DMS153 treated with DMSO at 0.1 percent for 48 hours (cell line): Measurements from ENCODE around the gene SLC35B2.
A peak's percentile ranks its signal among the peaks of the same experiment; 100 is the strongest.

Experiments
- DNase-seq: peaks from one replicate; lab custom pipeline; 2025; ENCODE audit not compliant: unreplicated experiment; lab: John Stamatoyannopoulos, UW

SLC35B2 gene

GRCh38 chr6:44269178-44269920 is 12.0 kb upstream of the SLC35B2 start:
- no peak for DNase-seq

- no peak for DNase-seq
These were observed 10.8 kb upstream of the SLC35B2 start for GRCh38 chr6:44268095-44268628.

- DNase-seq: no peak
These were observed 9.9 kb upstream of the SLC35B2 start for GRCh38 chr6:44267252-44267651.

GRCh38 chr6:44266347-44266746 is 9.0 kb upstream of the SLC35B2 start:
- no peak for DNase-seq

- no peak for DNase-seq
These were observed 8.4 kb upstream of the SLC35B2 start for GRCh38 chr6:44265722-44266233.

- peak; percentile 74 for DNase-seq
These were observed 7.8 kb upstream of the SLC35B2 start, which contains the start of gene NFKBIE for GRCh38 chr6:44265007-44265721. Gene NFKBIE, minus strand, starts transcription at chr6:44265551. Its CDS starts 205 bp downstream, at chr6:44265346.

GRCh38 chr6:44264154-44265006 is 7.1 kb upstream of the SLC35B2 start:
- DNase-seq: no peak

- no peak for DNase-seq
These were observed 6.2 kb upstream of the SLC35B2 start for GRCh38 chr6:44263354-44264100.

- DNase-seq: no peak
These were observed 5.4 kb upstream of the SLC35B2 start for GRCh38 chr6:44262467-44263353.

GRCh38 chr6:44261581-44261980 is 4.3 kb upstream of the SLC35B2 start:
- no peak for DNase-seq

- no peak for DNase-seq
These were observed 3.3 kb upstream of the SLC35B2 start for GRCh38 chr6:44260451-44261297.

- no peak for DNase-seq
These were observed 2.7 kb upstream of the SLC35B2 start for GRCh38 chr6:44260011-44260410.

GRCh38 chr6:44258921-44259320 is 1.6 kb upstream of the SLC35B2 start:
- DNase-seq: no peak

- no peak for DNase-seq
These were observed 1.1 kb upstream of the SLC35B2 start for GRCh38 chr6:44258325-44258863.

- DNase-seq: no peak
These were observed 511 bp upstream of the SLC35B2 start for GRCh38 chr6:44257753-44258324.

- no peak for DNase-seq
These were observed 628 bp downstream of the SLC35B2 start for GRCh38 chr6:44256775-44257024.

GRCh38 chr6:44255871-44256774 is 1.2 kb downstream of the SLC35B2 start:
- DNase-seq: no peak
